GM18517 (cell line): Measurements from ENCODE around the gene POU5F2.

Source experiments
- ATAC-seq: cut with Tn5 transposase; IDR thresholded peaks from one replicate; pipeline ENCODE4 v1.9.1; 2021; ENCODE audit warnings: mild to moderate bottlenecking, moderate library complexity; ENCODE audit not compliant: unreplicated experiment

The POU5F2 gene

DNA sequence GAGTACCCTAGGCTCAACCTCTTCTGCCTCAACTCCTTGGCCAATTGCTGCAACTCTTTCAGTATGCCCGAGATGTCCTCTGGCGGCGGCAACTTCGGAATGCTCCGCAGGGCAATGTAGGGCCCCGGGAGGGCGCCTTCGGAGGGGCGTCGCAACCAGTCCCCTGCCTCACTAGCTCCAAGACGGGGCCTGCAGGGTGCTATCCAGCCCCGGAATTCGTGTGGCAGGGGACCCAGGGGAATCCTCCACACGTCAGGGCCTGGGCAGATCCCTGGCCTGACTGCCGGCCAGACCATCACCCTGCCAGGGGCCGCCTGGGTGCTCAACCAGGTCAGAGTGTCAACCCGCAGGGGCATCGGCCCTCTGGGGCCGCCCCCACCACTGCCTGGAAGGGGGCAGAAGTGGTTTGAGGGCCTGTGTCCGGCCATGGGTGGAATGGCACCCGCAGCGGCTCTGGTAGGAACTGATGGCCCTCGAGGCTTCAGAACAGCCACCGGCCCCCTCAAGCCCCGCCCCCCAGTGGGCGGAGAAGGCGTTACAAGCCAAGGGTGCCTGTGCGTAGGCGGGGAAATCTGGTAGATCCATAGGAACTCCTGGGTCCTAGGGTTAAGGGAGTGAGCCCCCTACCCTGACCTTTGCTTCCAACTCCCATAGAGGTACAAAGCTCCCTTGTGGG lies at the start of gene POU5F2:
Gene POU5F2, minus strand, starts transcription at position 465 of the 676 bp plus-strand sequence. Its CDS starts 37 bp downstream, at position 428.
- ATAC-seq = no peak

DNA sequence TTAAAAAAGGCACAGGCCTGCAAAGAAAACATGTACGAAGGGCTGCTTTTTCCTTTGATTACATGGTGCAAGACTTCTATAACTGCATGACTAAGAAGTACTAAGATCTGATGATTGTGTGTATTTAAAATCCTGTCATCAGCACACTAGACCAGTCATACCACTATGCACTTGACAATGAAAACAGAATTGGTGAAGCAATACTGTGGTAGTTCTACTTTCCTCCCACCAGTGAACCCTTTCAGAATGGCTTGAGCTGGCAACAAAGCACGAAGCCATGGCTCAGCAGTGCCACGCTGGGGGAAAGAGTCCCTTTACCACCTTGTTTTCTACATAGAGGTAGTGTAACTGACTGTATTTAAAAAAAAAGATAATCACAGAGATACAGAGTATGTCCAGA lies 49.0 kb upstream of the POU5F2 start:
- ATAC-seq = no peak

GRCh38 chr5:93789173-93790067 lies 48.0 kb upstream of the POU5F2 start:
- no peak for ATAC-seq

DNA sequence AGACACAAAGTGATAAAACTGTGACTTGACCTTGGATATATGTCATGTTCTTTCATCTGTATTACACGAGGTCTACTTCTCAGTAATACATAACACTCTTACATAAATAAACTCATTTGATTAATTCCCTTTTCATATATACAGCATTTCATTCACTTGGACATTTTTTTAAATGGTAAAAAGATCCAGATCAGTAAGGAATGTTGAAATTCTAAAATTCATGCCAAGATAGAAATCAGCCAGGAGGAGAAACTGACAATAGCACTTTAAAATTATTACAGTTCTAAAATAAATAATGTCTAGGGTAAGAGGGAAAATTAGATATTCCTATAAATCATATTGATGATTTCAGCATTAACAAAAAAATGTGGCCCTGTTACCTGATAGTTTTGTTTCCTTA lies 46.2 kb upstream of the POU5F2 start:
- ATAC-seq = no peak

- ATAC-seq = no peak
Measured at GRCh38 chr5:93785475-93785874, 44.1 kb upstream of the POU5F2 start.

DNA sequence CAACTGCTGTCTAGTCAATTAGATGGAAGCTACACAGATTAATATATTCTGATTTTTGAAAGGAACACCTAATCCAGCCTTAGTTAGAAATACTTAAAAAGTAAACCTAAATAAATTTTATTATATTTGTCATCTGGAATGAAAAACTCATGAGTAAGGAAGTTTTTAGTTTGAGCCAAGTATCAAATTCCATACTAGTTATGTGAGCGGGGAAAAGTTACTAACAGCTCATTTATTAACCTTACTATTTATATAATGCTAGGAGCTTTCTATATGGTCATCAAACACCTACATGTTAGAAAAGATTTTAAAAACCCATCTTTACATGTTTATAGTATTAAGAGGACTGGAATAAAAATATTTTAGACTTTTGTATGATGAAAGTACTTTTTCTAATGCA lies 41.6 kb upstream of the POU5F2 start:
- no peak for ATAC-seq

DNA sequence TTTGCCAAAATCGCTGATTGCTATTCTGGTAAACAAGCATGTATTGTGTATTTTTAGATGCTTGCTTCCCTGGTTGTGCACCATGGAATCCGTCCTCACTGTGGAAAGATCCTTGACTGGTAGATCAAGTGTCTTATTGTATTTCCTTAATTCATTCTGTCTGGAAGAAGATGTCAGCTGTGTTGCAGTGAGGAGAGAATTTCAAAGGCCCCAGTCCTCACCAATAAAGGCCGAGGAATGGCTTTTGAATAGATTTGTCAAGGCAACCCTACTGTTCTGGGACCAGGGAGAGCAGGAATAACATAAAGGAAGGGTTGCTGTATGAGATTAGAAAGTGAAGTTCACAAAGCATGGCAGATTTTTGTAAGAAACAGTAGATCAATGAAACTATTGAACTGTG lies 36.2 kb upstream of the POU5F2 start:
- ATAC-seq = no peak

- ATAC-seq = no peak
Measured at GRCh38 chr5:93756372-93756771, 15.0 kb upstream of the POU5F2 start.

DNA sequence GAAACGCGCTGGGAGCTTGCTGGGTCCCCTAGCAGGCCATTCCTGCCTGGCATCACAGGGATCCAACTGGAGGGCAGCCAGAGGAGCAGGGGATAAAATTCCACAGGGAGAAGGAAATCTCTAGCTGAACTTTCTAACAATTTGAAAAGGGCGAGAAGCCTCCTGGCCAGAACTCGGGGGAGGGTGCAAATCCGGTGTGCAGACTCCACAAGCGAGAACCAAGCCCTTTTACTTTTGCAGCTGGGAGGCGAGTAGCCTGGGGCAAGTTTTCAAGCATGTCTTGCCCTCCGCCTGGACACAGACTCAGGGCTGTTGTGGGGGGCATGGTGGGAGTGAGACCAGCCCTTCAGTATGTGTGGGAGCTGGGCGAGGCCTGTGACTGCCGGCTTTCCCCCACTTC lies 14.3 kb upstream of the POU5F2 start:
- ATAC-seq = no peak

DNA sequence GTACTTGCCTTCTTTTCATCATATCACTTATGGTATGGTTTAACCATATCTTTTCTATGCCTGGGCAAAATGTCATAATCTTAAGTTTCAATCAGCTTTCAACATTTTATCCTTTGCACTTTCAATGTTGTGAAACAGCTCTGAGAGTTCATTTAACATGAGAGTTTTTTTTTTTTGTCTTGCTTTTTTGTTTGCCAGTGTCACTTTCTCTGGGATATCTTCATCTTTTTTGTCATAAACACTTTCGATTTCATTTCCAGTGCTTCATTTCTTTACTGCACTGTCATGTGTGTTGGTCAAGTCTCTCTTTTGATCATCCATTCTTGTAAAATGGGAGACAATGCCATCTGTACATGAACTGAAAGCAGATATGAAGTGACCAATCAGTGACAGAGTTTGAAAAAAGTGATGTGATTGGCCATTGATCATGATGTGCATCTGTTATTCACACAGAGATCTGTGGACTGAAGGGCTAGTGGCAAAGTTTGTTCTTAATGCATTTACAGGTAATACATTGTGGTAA lies 7.5 kb upstream of the POU5F2 start:
- ATAC-seq = no peak

DNA sequence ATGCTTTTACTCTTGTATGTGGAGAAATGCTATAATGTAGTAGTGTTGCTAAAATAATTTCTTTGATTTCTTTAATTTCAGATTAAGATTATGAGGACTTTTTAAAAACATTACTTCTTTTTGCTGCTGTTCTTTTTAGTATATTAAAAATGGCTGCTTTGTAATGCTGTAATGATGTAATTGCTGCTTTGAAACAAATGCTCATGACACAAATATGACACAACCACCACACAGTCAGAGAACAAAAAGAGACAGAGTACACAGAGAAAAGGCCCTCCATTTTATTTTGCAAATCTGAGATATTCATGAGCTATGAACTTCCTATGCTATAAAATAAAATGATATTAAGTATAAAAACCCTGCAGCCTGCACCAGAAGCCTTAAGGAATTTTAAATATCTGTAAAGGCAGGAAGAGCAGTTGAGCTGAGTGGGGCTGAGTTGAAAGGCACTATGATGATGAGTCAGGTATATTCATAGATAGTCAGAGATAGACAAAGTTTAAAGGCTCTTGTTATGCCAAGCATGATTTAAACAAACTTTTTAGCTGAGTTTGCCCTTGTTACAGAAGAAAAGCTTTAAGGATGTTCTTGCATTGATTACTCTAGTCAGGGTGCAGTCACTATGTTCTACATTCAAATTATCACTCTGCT lies 5.1 kb upstream of the POU5F2 start:
- ATAC-seq = no peak

DNA sequence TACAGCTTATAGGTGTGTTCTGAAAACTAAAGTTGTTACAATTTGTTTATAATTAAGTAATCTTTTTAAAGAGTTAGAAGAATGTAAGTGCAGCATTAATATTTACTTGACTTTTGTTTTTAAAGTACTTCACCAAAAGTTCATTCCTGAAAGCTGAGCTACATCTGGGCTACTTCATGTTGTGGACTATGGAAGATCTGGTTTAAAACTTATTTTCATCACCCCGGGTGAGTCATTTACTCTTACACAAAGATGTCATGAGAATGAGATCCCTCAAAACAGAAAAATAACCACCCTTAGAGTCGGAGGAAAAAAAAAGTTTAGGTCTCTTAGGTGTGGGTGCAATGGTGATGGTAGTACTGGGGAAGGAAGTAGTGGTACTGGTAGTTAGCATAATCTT lies 5.1 kb downstream of the POU5F2 start:
- no peak for ATAC-seq

- no peak for ATAC-seq
Measured at GRCh38 chr5:93735378-93735777, 6.0 kb downstream of the POU5F2 start.

DNA sequence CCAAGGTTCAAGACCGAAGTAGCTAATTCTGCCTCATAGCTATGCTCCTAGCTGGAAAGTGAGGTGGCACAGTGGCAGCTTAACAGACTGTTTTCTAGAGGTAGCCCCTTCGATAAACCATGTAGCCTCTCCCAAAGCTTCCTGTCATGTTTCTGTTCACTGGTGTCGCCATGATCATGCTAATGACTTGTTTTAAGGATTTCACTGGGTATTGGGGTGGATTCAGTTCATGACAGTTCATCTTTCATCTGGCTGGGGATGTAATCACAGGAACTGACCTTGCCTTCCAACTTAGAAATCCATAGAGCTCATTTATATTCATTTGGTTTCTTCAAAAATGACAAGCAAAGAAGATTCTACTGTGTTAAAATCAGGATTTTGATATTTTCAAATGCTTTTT lies 9.4 kb downstream of the POU5F2 start:
- ATAC-seq = no peak

DNA sequence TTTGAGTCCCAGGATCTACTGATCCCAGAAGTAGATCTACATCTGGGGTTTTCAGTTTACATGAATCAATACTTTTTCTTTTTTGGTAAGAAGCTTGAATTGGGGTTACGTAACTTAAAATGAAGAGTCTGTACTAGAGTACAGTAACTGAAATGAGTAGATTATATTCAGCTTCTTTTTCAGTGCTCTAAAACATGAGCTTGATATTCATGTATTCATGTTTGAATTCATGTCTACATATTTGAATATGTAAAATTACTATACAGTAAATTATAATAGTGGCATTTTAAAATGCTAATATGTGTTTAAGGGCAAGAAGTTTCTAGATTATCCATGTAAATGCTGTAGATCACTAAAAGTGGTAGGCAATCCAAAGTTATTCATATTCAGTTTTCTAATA lies 14.8 kb downstream of the POU5F2 start:
- ATAC-seq = no peak

- ATAC-seq = no peak
Measured at GRCh38 chr5:93724791-93725190, 16.6 kb downstream of the POU5F2 start.

- no peak for ATAC-seq
Measured at GRCh38 chr5:93723681-93724080, 17.7 kb downstream of the POU5F2 start.

DNA sequence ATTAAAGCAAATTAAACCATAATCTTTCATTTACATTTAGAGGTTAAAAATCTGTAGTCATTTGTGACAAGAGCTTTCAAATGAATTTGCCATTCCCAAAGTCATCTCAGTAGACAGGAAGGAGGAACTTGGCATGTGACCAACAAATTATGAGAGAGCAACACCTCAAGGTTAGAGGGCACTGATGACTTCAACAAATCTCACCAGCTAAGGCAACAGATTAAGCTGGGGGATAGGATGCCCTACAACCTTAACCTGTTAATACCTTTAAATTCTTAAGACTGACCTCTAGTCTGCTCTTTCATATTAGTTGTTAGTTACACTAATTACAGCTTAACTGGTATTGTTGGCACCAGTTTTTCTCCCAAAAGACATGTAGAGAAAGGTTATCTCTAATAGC lies 18.4 kb downstream of the POU5F2 start:
- ATAC-seq = no peak

GRCh38 chr5:93722588-93722987 lies 18.8 kb downstream of the POU5F2 start:
- ATAC-seq = no peak

DNA sequence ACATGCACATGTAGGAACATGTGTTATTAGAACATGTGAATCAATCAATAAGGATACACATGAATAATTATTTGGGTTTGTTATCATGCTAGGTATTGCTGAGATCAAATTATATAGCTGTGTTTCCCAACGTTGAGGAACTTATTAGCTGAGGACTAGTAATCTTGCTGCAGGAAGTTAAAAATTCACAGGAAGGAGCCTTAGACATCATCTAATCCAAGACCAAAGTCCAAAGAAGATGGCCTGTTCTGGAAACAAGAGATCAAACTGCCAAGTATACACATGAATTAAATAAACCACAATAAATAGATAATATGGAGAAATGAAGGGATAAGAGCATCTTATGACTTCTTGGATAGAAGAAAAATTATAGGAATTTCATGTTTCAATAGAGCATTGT lies 19.9 kb downstream of the POU5F2 start:
- no peak for ATAC-seq

DNA sequence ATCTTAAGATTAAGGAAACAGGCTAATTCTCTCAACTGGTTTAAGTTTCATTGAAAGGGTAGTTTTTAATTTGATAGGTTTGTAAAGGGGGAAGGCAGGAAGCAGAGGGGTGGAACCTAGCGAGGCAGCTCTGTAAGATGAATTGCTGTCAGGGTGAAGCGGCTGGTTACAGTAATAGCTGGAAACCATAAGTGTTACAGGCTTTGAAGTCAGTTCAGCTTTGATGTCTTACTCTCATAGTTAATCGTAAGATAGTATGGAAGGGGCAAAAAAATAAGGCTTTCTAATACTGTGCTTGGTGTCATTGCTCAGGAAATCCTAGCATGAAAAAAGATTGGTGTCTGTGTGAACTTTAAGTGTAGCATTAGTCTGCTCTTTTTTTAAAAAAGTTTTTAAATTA lies 20.3 kb downstream of the POU5F2 start:
- ATAC-seq = no peak

GRCh38 chr5:93717162-93717561 lies 24.2 kb downstream of the POU5F2 start:
- ATAC-seq = no peak
